ENCODE data around the gene PIWIL1.

The PIWIL1 gene

GRCh38 chr12:130316251-130316650 lies 21.4 kb upstream of the PIWIL1 start:
- DNase-seq (ENCODE audit: low read depth): no peak
- no peak overlapping the region for H3K4me3 ChIP-seq (ENCODE audit: low read depth, low read length)
- no peak for TF ChIP-seq CTCF (IDR thresholded peaks at IDR 0.05; ENCODE audit: low read depth, low read length, missing control alignments)
- in situ Hi-C loops (cut with HindIII; ENCODE audit: low sequenced_read_pairs): no loop called here

DNA sequence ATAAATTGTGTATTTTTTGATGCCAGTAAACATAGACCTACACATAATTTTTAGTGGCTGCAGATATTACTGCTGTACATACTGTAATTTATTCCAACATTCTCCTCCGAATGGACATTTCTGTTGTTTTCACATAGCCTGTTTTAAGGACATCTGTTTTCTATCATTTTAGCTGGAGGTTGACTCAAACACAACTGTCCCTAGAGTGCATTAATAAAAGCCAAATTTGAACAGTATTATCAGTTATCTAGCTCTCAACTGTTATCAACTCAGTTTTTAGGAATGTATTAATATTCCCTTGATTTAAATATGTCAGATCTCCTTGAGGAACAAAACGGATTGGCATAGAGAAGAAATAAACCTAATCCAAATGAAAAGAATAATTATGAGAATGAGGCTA lies 17.2 kb upstream of the PIWIL1 start:
- TF ChIP-seq CTCF (IDR thresholded peaks at IDR 0.05; ENCODE audit: low read depth, low read length, missing control alignments): no peak
- no peak overlapping the region for H3K4me3 ChIP-seq (ENCODE audit: low read depth, low read length)
- DNase-seq (ENCODE audit: low read depth): no peak
- in situ Hi-C loops (cut with HindIII; ENCODE audit: low sequenced_read_pairs): no loop called here

DNA sequence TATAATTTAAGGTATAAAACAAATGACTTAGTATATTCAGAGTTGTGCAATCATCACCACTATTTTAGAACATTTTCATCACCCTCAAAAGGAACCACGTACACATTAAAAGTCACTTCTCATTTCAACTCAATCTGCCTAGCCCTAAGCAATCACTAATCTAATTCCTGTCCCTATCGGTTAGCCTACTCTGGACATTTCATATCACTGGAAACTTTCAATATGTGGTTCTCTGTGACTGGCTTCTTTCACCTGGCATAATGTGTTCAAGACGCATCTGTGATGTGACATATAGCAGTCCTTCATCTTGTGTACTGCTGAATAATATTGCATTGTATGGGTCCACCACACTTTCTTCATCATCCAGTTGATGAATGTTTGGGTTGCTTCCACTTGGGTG lies 15.4 kb upstream of the PIWIL1 start:
- no peak for DNase-seq (ENCODE audit: low read depth)
- no peak for TF ChIP-seq CTCF (IDR thresholded peaks at IDR 0.05; ENCODE audit: low read depth, low read length, missing control alignments)
- in situ Hi-C loops (cut with HindIII; ENCODE audit: low sequenced_read_pairs): no loop called here
- no peak overlapping the region for H3K4me3 ChIP-seq (ENCODE audit: low read depth, low read length)

GRCh38 chr12:130330685-130331084 lies 7.0 kb upstream of the PIWIL1 start:
- no peak for DNase-seq (ENCODE audit: low read depth)
- in situ Hi-C loops (cut with HindIII; ENCODE audit: low sequenced_read_pairs): no loop called here
- no peak for TF ChIP-seq CTCF (IDR thresholded peaks at IDR 0.05; ENCODE audit: low read depth, low read length, missing control alignments)

GRCh38 chr12:130331146-130331545 lies 6.5 kb upstream of the PIWIL1 start:
- no peak for DNase-seq (ENCODE audit: low read depth)
- TF ChIP-seq CTCF (IDR thresholded peaks at IDR 0.05; ENCODE audit: low read depth, low read length, missing control alignments): no peak
- H3K4me3 ChIP-seq (ENCODE audit: low read depth, low read length): no peak overlapping the region
- in situ Hi-C loops (cut with HindIII; ENCODE audit: low sequenced_read_pairs): no loop called here

More at GRCh38 chr12:130330685-130331084, 7.0 kb upstream of the PIWIL1 start:
- H3K4me3 ChIP-seq (ENCODE audit: low read depth, low read length): no peak overlapping the region

DNA sequence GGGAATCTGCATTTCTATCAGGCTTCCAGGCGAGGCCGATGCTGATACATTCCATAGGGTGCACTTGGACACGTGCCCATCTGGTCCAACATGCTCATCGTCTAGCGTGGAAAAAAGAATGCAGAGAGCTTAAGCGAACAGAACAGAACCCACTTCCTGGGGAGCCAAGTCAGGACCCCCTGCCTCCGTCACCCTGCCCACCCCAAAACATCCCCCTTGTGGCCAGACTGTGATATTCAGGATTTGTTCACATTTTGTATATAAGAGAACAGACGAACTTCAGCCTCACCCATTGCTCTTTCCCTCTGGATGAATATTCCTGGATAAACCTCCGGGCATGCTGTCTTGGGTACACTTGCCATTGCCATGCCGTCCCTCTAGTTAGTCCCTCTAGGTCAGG lies 4.3 kb upstream of the PIWIL1 start:
- H3K4me3 ChIP-seq (ENCODE audit: low read depth, low read length): no peak overlapping the region
- in situ Hi-C loops (cut with HindIII; ENCODE audit: low sequenced_read_pairs): no loop called here
- TF ChIP-seq CTCF (IDR thresholded peaks at IDR 0.05; ENCODE audit: low read depth, low read length, missing control alignments): no peak
- DNase-seq (ENCODE audit: low read depth): no peak

DNA sequence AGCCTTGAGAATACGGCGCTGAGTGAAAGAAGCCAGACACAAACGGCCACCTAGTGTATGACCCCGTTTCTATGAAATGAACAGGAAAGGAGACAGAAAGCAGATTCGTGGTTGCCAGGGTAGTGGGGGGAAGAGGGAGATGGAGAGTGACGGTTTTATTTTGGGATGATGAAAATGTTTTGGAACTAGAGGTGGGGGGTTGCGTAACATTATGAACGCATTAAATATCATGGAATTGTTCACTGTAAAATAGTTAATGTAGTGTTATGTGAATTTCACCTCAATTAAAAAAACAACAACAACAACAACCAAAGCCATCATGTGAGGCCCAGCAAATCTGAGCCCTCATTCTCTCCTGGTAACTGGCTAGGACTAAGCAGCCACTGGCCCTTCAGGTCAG lies 3.3 kb upstream of the PIWIL1 start:
- no peak for DNase-seq (ENCODE audit: low read depth)

More for the DNA sequence above, 3.3 kb upstream of the PIWIL1 start:
- in situ Hi-C loops (cut with HindIII; ENCODE audit: low sequenced_read_pairs): no loop called here
- H3K4me3 ChIP-seq (ENCODE audit: low read depth, low read length): no peak overlapping the region
- TF ChIP-seq CTCF (IDR thresholded peaks at IDR 0.05; ENCODE audit: low read depth, low read length, missing control alignments): no peak
